Karpas-422 (cell line): ENCODE measurements around the gene MATCAP1. TPM values are rescaled to one million over a fixed set of nuclear protein-coding genes. Genes with fewer than 3 reads are reported as not detected.

Source experiments
- DNase-seq: peaks from one replicate; pipeline ENCODE4 v3.0.0-alpha.2; 2015
- H2AFZ ChIP-seq: fragments of 200-600 bp; sonication (generic); 2 replicates; pipeline ENCODE4 v1.6.1; 2014; ENCODE audit warnings: antibody characterized with exemption, low read length, mixed read lengths
- H3K27ac ChIP-seq: fragments of 200-600 bp; sonication (generic); 2 replicates; pipeline ENCODE4 v1.5.1; 2014; ENCODE audit warnings: mild to moderate bottlenecking, low read length, moderate library complexity
- H3K27me3 ChIP-seq: fragments of 200-600 bp; sonication (generic); 2 replicates; pipeline ENCODE4 v1.6.1; 2014; ENCODE audit warnings: low read length, mixed read lengths
- H3K36me3 ChIP-seq: fragments of 200-600 bp; sonication (generic); 2 replicates; pipeline ENCODE4 v1.6.1; 2014; ENCODE audit warnings: low read length, mixed read lengths; ENCODE audit not compliant: insufficient read depth
- H3K4me1 ChIP-seq: fragments of 200-600 bp; sonication (generic); 2 replicates; pipeline ENCODE4 v1.6.1; 2014; ENCODE audit warnings: mild to moderate bottlenecking, low read length, mixed read lengths
- H3K4me2 ChIP-seq: fragments of 200-600 bp; sonication (generic); 2 replicates; pipeline ENCODE4 v1.6.1; 2014; ENCODE audit warnings: low read length, low read depth, mild to moderate bottlenecking; ENCODE audit not compliant: poor library complexity, severe bottlenecking
- H3K4me3 ChIP-seq: fragments of 200-600 bp; sonication (generic); 2 replicates; pipeline ENCODE4 v1.5.1; 2014; ENCODE audit warnings: mild to moderate bottlenecking, antibody characterized with exemption, low read length, mixed read lengths
- H3K79me2 ChIP-seq: fragments of 200-600 bp; sonication (generic); 2 replicates; pipeline ENCODE4 v1.6.1; 2014; ENCODE audit warnings: mild to moderate bottlenecking, low read length, mixed read lengths
- H3K9ac ChIP-seq: fragments of 200-600 bp; sonication (generic); 2 replicates; pipeline ENCODE4 v1.6.0; 2014; ENCODE audit warnings: low read length
- H3K9me2 ChIP-seq: fragments of 200-600 bp; sonication (generic), shearing (Covaris generic); replicated peaks from 2 replicates; pipeline ENCODE4 v1.6.0; 2014; ENCODE audit warnings: mild to moderate bottlenecking, low read length, moderate library complexity; ENCODE audit not compliant: insufficient read depth
- H3K9me3 ChIP-seq: fragments of 300-700, 200-600 bp; sonication (generic); 2 replicates; pipeline ENCODE4 v1.6.1; 2014; ENCODE audit warnings: low read length, mixed read lengths
- H4K20me1 ChIP-seq: fragments of 200-600 bp; sonication (generic); 2 replicates; pipeline ENCODE4 v1.6.1; 2014; ENCODE audit warnings: mild to moderate bottlenecking, antibody characterized with exemption, low read length, low read depth; ENCODE audit not compliant: insufficient read depth
- total RNA-seq: library from RNA; depleted of rRNA; stranded (reverse); fragments of >200 nt; shearing (Covaris generic); gene quantifications from 2 replicates; pipeline ENCODE4 v1.2.3, GENCODE V29; 2014; ENCODE audit warnings: low replicate concordance; rRNA removed

Gene MATCAP1
- total RNA-seq, result 6.8 and 16.9 TPM in 2 replicates

DNA sequence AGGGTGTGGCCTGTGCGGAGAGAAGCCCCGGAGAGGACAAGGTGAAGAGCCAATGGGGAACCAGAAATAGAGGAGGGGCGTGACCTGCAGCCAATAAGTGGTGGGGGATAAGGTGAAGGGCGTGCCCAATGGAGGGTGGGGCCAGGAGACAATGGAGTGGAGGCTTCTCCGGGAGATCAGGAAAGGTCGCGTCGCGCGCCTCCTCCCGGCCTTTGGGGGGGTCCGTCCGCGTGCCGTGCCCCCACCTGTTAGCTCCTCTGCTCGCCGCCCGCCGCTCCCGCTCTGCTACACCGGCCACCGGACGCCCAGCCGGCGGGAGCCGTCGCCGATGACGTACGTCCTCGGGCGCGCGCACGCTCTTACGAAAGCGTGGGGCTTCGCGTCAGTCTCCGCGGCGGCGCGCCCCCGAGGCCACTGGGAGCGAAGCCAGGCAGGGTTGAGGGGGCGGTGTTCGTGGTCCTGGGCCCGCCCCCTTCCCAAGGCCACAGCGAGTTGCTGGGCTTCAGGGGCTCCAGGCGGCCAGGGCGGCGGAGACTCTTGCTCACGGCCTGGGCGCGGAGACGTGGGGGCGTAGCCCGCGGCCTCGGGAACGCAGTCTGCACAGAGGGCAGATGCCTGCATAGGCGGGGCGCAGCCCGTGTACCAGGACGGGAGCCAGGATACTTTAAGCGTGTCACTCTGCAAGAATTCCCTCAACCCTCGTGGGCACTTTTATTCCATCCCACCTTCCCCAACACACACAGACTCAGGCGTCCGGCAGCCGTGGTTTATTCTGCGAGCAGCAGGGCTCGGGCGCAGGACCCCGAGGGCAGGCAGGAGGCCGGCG lies at the start of gene MATCAP1:
Gene MATCAP1 (minus strand): TSS at position 337 of the 826 bp plus-strand sequence. CDS start 3,353 bp downstream, outside the sequence.
- peak; percentile 98 for DNase-seq
- peaks cover 22% of the 10 kb centered on the region for H3K4me1 ChIP-seq
- no peak within 1 kb of the TSS for H3K27ac ChIP-seq
- H2AFZ ChIP-seq, result peak within 1 kb of the TSS; percentile 98
- H3K36me3 ChIP-seq, result no peaks in the 10 kb centered on the region
- no peaks in the 10 kb centered on the region for H3K27me3 ChIP-seq
- H3K79me2 ChIP-seq, result no peaks in the 10 kb centered on the region
- peak within 1 kb of the TSS; percentile 74 for H3K9ac ChIP-seq
- no peaks in the 10 kb centered on the region for H3K9me3 ChIP-seq
- peak within 1 kb of the TSS; percentile 94 for H3K4me2 ChIP-seq
- peak within 1 kb of the TSS; percentile 79 for H3K4me3 ChIP-seq
- H4K20me1 ChIP-seq, result peaks cover 8% of the 10 kb centered on the region; the same call in 1 of the 2 replicates
- H3K9me2 ChIP-seq, result no peaks in the 10 kb centered on the region

DNA sequence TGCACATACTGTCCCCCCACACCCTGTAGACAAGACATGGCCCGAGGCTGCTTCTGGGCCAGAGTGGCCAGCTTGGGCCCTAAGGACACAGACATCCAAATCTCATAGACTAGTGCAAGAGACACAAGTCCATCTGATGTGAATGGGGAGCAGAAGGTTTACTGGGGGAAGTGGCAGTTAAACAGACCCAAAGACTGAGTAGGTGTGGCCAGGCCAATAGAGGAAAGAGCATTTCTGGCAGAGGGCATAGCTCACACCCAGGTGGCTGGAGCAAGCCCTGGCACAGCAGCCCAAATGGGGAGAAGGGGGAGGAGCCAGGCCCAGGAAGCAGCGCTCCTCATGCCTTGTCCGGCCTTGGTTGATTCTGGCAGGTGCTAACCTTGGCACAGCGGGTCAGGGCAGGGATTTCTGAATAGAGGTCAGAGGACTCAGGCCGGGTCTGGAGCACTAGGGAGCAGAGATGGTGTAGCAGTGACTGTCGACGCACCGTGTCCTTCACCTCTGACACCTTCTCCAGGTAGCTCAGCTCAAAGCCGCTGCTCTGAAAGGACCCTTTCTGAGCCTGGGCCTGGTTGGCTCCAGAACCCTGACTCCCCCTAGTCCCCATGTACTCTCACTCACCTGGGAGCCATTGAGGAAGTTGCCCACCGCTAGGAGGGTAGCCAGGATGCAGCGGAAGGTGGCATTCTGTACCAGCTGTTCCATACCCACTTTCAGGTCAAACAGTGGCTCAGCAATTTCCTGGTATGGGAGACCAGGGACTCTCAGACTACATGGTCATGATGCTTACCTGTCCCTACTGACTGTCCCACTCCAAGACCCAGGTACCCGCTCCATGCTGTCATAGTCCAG lies 47.3 kb upstream of the MATCAP1 start:
- H3K9me3 ChIP-seq, result no peaks in the 10 kb centered on the region
- H3K4me2 ChIP-seq, result no peak overlapping the region
- DNase-seq, result no peak
- H3K9me2 ChIP-seq, result no peaks in the 10 kb centered on the region
- peaks cover 27% of the 10 kb centered on the region for H3K79me2 ChIP-seq
- H2AFZ ChIP-seq, result no peak overlapping the region
- H3K27ac ChIP-seq, result no peak overlapping the region
- H3K4me1 ChIP-seq, result peaks cover 14% of the 10 kb centered on the region
- H3K27me3 ChIP-seq, result no peaks in the 10 kb centered on the region
- no peak overlapping the region for H3K4me3 ChIP-seq
- peaks cover 12% of the 10 kb centered on the region; the same call in 1 of the 2 replicates for H4K20me1 ChIP-seq
- H3K36me3 ChIP-seq, result peaks cover 15% of the 10 kb centered on the region; the same call in 1 of the 2 replicates
- no peak overlapping the region for H3K9ac ChIP-seq

DNA sequence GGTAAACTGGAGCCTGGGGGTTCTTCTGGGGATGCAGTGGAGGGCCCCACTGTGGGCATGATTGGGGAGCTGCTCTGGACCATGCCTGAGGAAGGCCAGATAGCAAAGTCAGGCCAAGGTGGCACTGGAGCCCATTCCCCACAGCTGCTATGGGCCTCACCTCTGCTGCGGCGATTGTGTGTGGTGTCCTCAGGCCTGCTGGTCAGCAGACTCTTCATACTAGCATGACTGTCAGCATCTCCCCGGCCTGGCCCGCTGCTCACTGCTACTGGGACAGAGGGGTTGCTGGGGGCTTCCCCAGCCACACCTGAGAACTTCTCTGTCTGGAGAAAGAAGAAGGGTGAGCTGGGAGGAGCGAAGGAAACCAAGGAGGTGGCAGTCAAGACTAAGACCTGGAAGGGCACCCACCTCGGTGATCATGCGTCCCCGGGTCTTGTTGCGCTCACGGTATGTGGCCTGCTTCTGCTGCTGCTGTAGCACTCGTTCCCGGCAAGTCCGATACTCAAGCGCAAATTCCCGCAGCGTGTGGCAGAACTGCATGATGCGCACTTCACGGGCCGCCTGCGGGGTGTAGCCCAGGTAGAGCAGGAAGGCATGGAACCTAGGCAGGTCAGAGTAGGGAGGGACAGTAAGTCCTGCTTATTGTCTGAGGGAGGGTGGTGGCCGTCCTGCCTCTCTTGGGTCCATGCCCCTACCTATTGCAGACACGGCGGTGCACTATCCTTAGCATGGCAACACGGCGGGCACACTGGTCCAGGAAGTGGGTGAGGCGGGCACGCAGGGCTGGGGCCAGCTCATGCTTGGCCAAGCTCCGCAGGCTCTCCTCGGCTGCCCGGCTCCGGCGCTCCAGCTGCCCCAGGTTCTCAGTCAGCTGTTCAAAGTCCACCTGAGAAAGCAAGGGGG lies 46.4 kb upstream of the MATCAP1 start:
- Histone ChIP-seq H2AFZ (no peak overlapping the region), H3K4me1 (peaks cover 23% of the 10 kb centered on the region), H3K27me3 (no peaks in the 10 kb centered on the region), H3K4me2 (no peak overlapping the region), H3K27ac (no peak overlapping the region), H4K20me1 (peaks cover 10% of the 10 kb centered on the region; the same call in 1 of the 2 replicates), H3K36me3 (peaks cover 15% of the 10 kb centered on the region; the same call in 1 of the 2 replicates), H3K4me3 (no peak overlapping the region), H3K79me2 (peaks cover 29% of the 10 kb centered on the region), H3K9ac (no peak overlapping the region), H3K9me2 (no peaks in the 10 kb centered on the region), H3K9me3 (no peaks in the 10 kb centered on the region)
- DNase-seq, result no peak

DNA sequence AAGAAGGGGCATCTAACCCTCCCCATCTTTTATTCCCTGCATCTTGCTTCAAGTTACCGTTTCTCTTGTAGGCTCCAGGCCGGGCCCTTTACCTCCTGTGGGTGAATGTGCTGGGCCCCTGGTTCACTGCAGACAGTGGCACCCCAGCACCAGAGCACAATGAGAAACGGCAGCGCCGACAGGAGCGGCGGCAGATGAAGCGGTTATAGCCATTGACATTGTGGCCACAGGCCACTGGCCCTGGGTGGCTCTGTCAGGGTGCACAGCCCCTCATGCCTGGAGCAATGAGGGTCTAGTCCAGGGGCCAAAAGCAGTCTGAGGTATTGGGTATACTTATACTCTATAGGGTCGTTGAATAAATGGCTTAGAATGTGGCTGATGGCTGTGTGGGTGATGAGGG lies 45.1 kb upstream of the MATCAP1 start:
- H3K36me3 ChIP-seq, result peaks cover 15% of the 10 kb centered on the region; the same call in 1 of the 2 replicates

DNA sequence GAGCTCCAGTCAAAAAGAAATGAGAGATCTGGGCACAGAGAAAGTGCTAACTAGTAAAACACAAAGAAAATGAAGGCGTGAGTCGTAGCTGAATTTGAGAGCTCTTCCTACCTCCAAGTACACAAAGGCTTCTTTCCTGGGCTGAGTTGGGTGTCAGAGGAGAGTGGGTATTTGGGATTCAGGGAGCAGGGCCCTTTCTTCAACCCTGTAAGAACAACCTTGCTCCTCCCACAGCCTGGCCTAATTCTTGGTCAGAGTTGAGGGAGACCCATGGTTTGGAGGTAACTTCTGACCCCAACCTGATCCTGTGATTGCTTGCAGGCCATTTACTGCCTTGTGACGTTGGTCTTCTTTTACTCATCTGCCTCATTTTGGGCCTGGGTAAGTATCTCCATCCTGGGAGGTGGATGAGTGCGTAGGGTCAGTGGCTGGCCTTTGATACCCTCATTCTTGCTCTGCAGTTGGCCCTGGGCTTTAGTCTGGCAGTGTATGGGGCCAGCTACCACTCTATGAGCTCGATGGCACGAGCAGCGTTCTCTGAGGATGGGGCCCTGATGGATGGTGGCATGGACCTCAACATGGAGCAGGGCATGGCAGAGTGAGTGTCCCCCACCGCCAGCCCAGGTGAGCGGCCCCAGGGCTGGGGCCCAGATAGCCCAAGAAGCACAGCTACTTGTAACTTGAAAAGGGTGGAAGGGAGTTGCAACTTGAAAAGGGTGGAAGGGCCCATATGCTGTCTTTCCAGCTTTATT lies 44.4 kb upstream of the MATCAP1 start:
- Histone ChIP-seq H3K4me2 (peak overlapping the region; percentile 91), H3K27ac (no peak overlapping the region), H3K4me1 (peaks cover 30% of the 10 kb centered on the region), H3K9ac (peak overlapping the region; percentile 91), H3K9me3 (no peaks in the 10 kb centered on the region), H2AFZ (no peak overlapping the region), H3K79me2 (peaks cover 29% of the 10 kb centered on the region), H3K4me3 (peak overlapping the region; percentile 97), H3K27me3 (no peaks in the 10 kb centered on the region), H4K20me1 (peaks cover 10% of the 10 kb centered on the region; the same call in 1 of the 2 replicates), H3K9me2 (no peaks in the 10 kb centered on the region), H3K36me3 (peaks cover 15% of the 10 kb centered on the region; the same call in 1 of the 2 replicates)
- no peak for DNase-seq

More for the DNA sequence above, 45.1 kb upstream of the MATCAP1 start:
- Histone ChIP-seq H3K9me3 (no peaks in the 10 kb centered on the region), H3K27me3 (no peaks in the 10 kb centered on the region), H3K4me2 (no peak overlapping the region), H3K4me1 (peaks cover 30% of the 10 kb centered on the region), H3K9me2 (no peaks in the 10 kb centered on the region), H3K9ac (no peak overlapping the region), H2AFZ (no peak overlapping the region), H3K4me3 (no peak overlapping the region), H3K27ac (no peak overlapping the region), H4K20me1 (peaks cover 10% of the 10 kb centered on the region; the same call in 1 of the 2 replicates), H3K79me2 (peaks cover 29% of the 10 kb centered on the region)
- DNase-seq, result no peak

DNA sequence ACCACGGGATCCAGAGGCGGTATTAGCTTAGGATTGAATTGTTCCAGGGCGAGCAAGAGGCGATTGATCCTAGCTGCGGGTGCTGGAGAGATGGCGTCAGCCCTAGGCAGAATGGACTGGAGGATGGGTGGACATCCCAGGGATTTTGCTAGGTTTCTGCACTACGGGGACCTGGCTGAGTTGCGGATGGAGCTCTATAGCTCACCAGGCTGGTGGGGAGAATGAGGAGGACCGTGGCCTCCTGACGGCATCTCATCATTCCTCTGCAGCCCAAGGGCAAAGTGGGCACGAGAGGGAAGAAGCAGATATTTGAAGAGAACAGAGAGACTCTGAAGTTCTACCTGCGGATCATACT lies 43.8 kb upstream of the MATCAP1 start:
- Histone ChIP-seq H3K9me3 (no peaks in the 10 kb centered on the region), H4K20me1 (peaks cover 10% of the 10 kb centered on the region; the same call in 1 of the 2 replicates), H3K9me2 (no peaks in the 10 kb centered on the region), H3K9ac (peak overlapping the region; percentile 91), H3K27ac (no peak overlapping the region), H3K79me2 (peaks cover 29% of the 10 kb centered on the region), H2AFZ (no peak overlapping the region), H3K4me2 (peak overlapping the region; percentile 91), H3K4me3 (peak overlapping the region; percentile 97), H3K4me1 (peaks cover 30% of the 10 kb centered on the region), H3K36me3 (peaks cover 15% of the 10 kb centered on the region; the same call in 1 of the 2 replicates), H3K27me3 (no peaks in the 10 kb centered on the region)
- DNase-seq, result no peak
